VCaP (cell line): ENCODE measurements around the gene MIOX.

ENCODE experiments used
- H3K27ac ChIP-seq: fragments of 450-650 bp; 2 replicates; pipeline ENCODE4 v1.5.1; 2017
- CTCF ChIP-seq: fragments of 450-650 bp; conservative IDR thresholded peaks from 2 replicates; pipeline ENCODE4 v1.5.1; 2017; ENCODE audit warnings: mild to moderate bottlenecking, moderate library complexity

The MIOX gene

GRCh38 chr22:50477923-50478322 is 8.7 kb upstream of the MIOX start:
- no peak for TF ChIP-seq CTCF
- H3K27ac ChIP-seq, result no peak overlapping the region

- TF ChIP-seq CTCF, result no peak
Observed at GRCh38 chr22:50479721-50480120, 6.9 kb upstream of the MIOX start.

GRCh38 chr22:50481045-50481439 is 5.6 kb upstream of the MIOX start:
- peak overlapping the region; percentile 44; the same call in 1 of the 2 replicates for H3K27ac ChIP-seq
- TF ChIP-seq CTCF, result no peak

More at GRCh38 chr22:50479721-50480120, 6.9 kb upstream of the MIOX start:
- no peak overlapping the region for H3K27ac ChIP-seq

- peak within 1 kb of the TSS; percentile 44; the same call in 1 of the 2 replicates for H3K27ac ChIP-seq
- no peak for TF ChIP-seq CTCF
Observed at GRCh38 chr22:50481440-50482106, 5.1 kb upstream of the MIOX start, which contains the start of gene ADM2. Gene ADM2, plus strand, starts transcription at chr22:50481543. Its CDS starts 305 bp downstream, at chr22:50481848.

GRCh38 chr22:50482107-50483074 is 4.3 kb upstream of the MIOX start:
- no peak for TF ChIP-seq CTCF
- peak overlapping the region; percentile 44; the same call in 1 of the 2 replicates for H3K27ac ChIP-seq

- no peak overlapping the region for H3K27ac ChIP-seq
- no peak for TF ChIP-seq CTCF
Observed at GRCh38 chr22:50483106-50483505, 3.6 kb upstream of the MIOX start.

- H3K27ac ChIP-seq, result no peak overlapping the region
Observed at GRCh38 chr22:50483556-50483955, 3.1 kb upstream of the MIOX start.

More at GRCh38 chr22:50483556-50483955, 3.1 kb upstream of the MIOX start:
- no peak for TF ChIP-seq CTCF
